ENCODE measurements around the gene RGS14.

- TF ChIP-seq CTCF (IDR thresholded peaks at IDR 0.05; ENCODE audit: low read depth, low read length, poor library complexity, severe bottlenecking) (no peak), EZH2phosphoT487 (IDR thresholded peaks at IDR 0.05; ENCODE audit: borderline replicate concordance, low read length) (no peak)
These were observed 10.5 kb downstream of the RGS14 start for GRCh38 chr5:177367981-177368868.

Data from DOHH2 (cell line).